ENCODE results near the gene CUZD1. TPM values are rescaled to one million over a fixed set of nuclear protein-coding genes. Genes with fewer than 3 reads are reported as not detected.
"Not testable (repeated sequence)": the region's sequence is repeated elsewhere in the genome, so short reads cannot be mapped to it uniquely, and the experiment has no call there.

Gene CUZD1
- total RNA-seq, 6 experiments from 2014 or later: 0.20 TPM; not detected in 5

GRCh38 chr10:122863216-122864193 is 17.8 kb upstream of the CUZD1 start:
- no peak for TF ChIP-seq POLR2A (IDR thresholded peaks at IDR 0.05)
- TF ChIP-seq, protein P1, sequence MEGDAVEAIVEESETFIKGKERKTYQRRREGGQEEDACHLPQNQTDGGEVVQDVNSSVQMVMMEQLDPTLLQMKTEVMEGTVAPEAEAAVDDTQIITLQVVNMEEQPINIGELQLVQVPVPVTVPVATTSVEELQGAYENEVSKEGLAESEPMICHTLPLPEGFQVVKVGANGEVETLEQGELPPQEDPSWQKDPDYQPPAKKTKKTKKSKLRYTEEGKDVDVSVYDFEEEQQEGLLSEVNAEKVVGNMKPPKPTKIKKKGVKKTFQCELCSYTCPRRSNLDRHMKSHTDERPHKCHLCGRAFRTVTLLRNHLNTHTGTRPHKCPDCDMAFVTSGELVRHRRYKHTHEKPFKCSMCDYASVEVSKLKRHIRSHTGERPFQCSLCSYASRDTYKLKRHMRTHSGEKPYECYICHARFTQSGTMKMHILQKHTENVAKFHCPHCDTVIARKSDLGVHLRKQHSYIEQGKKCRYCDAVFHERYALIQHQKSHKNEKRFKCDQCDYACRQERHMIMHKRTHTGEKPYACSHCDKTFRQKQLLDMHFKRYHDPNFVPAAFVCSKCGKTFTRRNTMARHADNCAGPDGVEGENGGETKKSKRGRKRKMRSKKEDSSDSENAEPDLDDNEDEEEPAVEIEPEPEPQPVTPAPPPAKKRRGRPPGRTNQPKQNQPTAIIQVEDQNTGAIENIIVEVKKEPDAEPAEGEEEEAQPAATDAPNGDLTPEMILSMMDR (IDR thresholded peaks at IDR 0.05): no peak
- no peak overlapping the region for H3K4me3 ChIP-seq
- H3K9me3 ChIP-seq: no peaks in the 10 kb centered on the region
- intact Hi-C loops (cut with DNase I): no loop called here
- H3K4me1 ChIP-seq: no peaks in the 10 kb centered on the region
- no peaks in the 10 kb centered on the region for H3K36me3 ChIP-seq
- no peak overlapping the region for H3K27ac ChIP-seq
- peak in 1 of 4 donors; percentile 60 for ATAC-seq
- H3K27me3 ChIP-seq: no peaks in the 10 kb centered on the region
- DNase-seq: no peak
- 91% methylated on average over 2 of the region's 2 CpGs for WGBS (ENCODE audit: insufficient coverage, low coverage, low lambda C conversion rate, missing lambda C conversion rate)

- Histone ChIP-seq H3K36me3 (no peaks in the 10 kb centered on the region), H3K9me3 (no peaks in the 10 kb centered on the region), H3K27me3 (no peaks in the 10 kb centered on the region), H3K27ac (no peak overlapping the region), H3K4me1 (no peaks in the 10 kb centered on the region), H3K4me3 (no peak overlapping the region)
- DNase-seq (no peak), ATAC-seq (peak in 1 of 4 donors; percentile 22)
- no peak for TF ChIP-seq POLR2A (IDR thresholded peaks at IDR 0.05)
- TF ChIP-seq, protein P1 (IDR thresholded peaks at IDR 0.05): no peak
- intact Hi-C loops (cut with DNase I): no loop called here
- 33% methylated on average over 1 of the region's 1 CpG for WGBS (ENCODE audit: insufficient coverage, low coverage, low lambda C conversion rate, missing lambda C conversion rate)
Observed at GRCh38 chr10:122861711-122862161, 16.1 kb upstream of the CUZD1 start.

DNA sequence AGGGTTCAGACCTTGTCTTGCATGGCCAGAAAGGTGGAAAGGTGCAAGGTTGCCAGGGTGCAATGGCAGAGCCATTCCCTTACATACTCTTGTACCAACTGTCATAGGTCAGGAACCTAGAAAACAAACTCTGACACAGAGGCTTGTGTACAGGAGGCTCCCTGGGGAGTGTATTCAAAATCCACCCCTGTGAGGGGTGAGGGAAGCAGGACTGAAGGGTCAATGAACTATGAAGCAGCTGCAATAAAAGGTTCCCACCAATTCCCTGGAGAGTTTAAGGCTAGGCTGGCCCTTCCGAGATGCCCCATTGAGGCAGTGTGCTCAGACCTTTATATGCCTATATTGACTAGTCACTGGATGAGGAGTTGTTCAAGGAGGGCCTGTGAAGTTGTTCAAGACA is 13.9 kb upstream of the CUZD1 start:
- intact Hi-C loops (cut with DNase I): no loop called here
- no peaks in the 10 kb centered on the region for H3K9me3 ChIP-seq
- H3K27me3 ChIP-seq: no peaks in the 10 kb centered on the region
- H3K4me3 ChIP-seq: no peak overlapping the region
- H3K27ac ChIP-seq: no peak overlapping the region
- TF ChIP-seq, protein P1 (IDR thresholded peaks at IDR 0.05): no peak
- TF ChIP-seq POLR2A (IDR thresholded peaks at IDR 0.05): no peak
- H3K36me3 ChIP-seq: no peaks in the 10 kb centered on the region
- ATAC-seq: no peak
- no peak for DNase-seq
- H3K4me1 ChIP-seq: no peaks in the 10 kb centered on the region
- no CpG with 5 or more reads among the region's 1 CpG for WGBS (ENCODE audit: insufficient coverage, low coverage, low lambda C conversion rate, missing lambda C conversion rate)

GRCh38 chr10:122858042-122858441 is 12.4 kb upstream of the CUZD1 start:
- WGBS (ENCODE audit: insufficient coverage, low coverage, low lambda C conversion rate, missing lambda C conversion rate): 97% methylated on average over 5 of the region's 5 CpGs
- H3K36me3 ChIP-seq; ATAC-seq; H3K9me3 ChIP-seq; H3K4me3 ChIP-seq; intact Hi-C loops (cut with DNase I); H3K4me1 ChIP-seq; DNase-seq; H3K27me3 ChIP-seq; H3K27ac ChIP-seq: not testable (repeated sequence)

DNA sequence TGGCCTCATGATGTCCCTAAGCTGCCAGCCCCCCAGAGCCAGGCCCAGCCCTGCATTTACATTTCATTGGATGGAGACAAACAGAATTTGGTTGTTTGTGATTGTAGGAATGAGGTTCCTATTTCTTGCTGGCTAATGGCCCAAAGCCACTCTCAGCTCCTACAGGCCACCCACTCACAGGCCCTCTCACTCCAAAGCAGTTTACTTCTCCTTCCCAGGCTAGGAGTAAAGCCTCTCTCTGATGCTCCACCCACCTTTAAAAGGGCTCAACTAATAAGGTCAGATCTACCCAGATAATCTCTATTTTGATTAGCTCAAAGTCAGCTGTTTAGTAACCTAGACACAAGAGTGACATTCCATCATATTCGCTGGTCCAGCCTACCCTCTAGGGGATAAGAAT is 11.2 kb upstream of the CUZD1 start:
- no CpG with 5 or more reads among the region's 1 CpG for WGBS (ENCODE audit: insufficient coverage, low coverage, low lambda C conversion rate, missing lambda C conversion rate)

More for the DNA sequence above, 11.2 kb upstream of the CUZD1 start:
- Histone ChIP-seq H3K4me3 (no peak overlapping the region), H3K9me3 (no peaks in the 10 kb centered on the region), H3K27ac (no peak overlapping the region), H3K27me3 (no peaks in the 10 kb centered on the region), H3K4me1 (no peaks in the 10 kb centered on the region), H3K36me3 (no peaks in the 10 kb centered on the region)
- TF ChIP-seq POLR2A (IDR thresholded peaks at IDR 0.05): no peak
- TF ChIP-seq, protein P1 (IDR thresholded peaks at IDR 0.05): no peak
- DNase-seq (no peak), ATAC-seq (no peak)
- intact Hi-C loops (cut with DNase I): no loop called here

Measured in right lobe of liver (tissue), 6 donors.